Measurements from ENCODE around the gene IRF5.

- TF ChIP-seq CTCF (conservative IDR thresholded peaks at IDR 0.05; ENCODE audit: low read depth, low read length) (no peak), EZH2 (IDR thresholded peaks at IDR 0.05; ENCODE audit: borderline replicate concordance, low read depth, low read length, poor library complexity, severe bottlenecking) (no peak)
Measured at GRCh38 chr7:128923411-128923800, 14.3 kb upstream of the IRF5 start.
